Tibial artery (tissue), 4 donors: ENCODE measurements around the gene TKT.

Experiments
- DNase-seq, 2 donors: peaks; one replicate each; pipeline ENCODE4 v3.0.0-alpha.2; 2019
- H3K27ac ChIP-seq, 2 donors: fragments of 200-600 bp; sonication (generic) in 1 of 2; 1 replicate in 1 of 2; 2 replicates in 1 of 2; pipeline ENCODE4 v1.5.1; 2018 to 2019; ENCODE audit warnings: mild to moderate bottlenecking in 1 of 2
- H3K27me3 ChIP-seq, 2 donors: fragments of 200-600 bp; sonication (generic) in 1 of 2; one replicate each; pipeline versions ENCODE4 v1.5.1 to v1.6.0; 2016 to 2019
- H3K36me3 ChIP-seq, 3 donors: fragments of 200-600 bp; sonication (generic) in 2 of 3; one replicate each; pipeline ENCODE4 v1.5.1; 2016 to 2019; ENCODE audit warnings: mild to moderate bottlenecking in 2 of 3
- H3K4me1 ChIP-seq, 4 donors: fragments of 200-600 bp; sonication (generic) in 2 of 4; 1 replicate in 3 of 4; 2 replicates in 1 of 4; pipeline ENCODE4 v1.5.1; 2016 to 2019
- H3K4me3 ChIP-seq, 2 donors: fragments of 200-600 bp; sonication (generic) in 1 of 2; 1 replicate in 1 of 2; 2 replicates in 1 of 2; pipeline ENCODE4 v1.5.1; 2018 to 2019; ENCODE audit warnings: mild to moderate bottlenecking in 2 of 2
- H3K9me3 ChIP-seq, 3 donors: fragments of 200-600 bp; sonication (generic) in 1 of 3; one replicate each; pipeline ENCODE4 v1.5.1; 2016 to 2019
- intact Hi-C: fragments of 100-400 bp; cut with DNase I; formaldehyde crosslinking; loops from one replicate; pipeline ENCODE4 v1.15.0; 2023; ENCODE audit warnings: low total_unique reads
- TF ChIP-seq, protein P1 (sequence below), 2 experiments: fragments of 200-600 bp in 1 of 2; fragments of 450-650 bp in 1 of 2; IDR thresholded peaks; one replicate each; pipeline ENCODE4 v1.5.1; 2017 to 2019; ENCODE audit warnings: antibody characterized with exemption in 2 of 2, mild to moderate bottlenecking in 1 of 2, moderate library complexity in 1 of 2

TKT gene

DNA sequence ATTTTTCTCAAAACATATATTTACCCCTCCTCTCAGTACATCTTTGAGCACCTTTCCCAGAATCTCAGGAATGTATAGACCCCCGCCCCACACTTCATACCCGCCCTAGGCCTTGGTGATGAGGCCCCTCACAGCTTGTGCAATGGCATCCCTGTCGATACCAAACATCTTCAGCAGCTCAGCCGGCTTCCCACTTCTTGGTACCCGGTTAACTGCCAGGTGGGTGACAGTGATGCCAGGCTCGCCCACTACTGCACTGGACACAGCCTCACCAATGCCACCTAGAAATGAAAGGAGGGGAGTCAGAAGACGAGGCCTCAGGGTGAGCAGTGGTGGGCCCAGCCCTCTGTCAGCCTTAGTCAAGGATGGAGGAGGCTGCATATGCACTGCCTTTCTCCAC, 30.2 kb downstream of the TKT start:
- intact Hi-C loops = no loop called here
- no peak overlapping the region for H3K4me3 ChIP-seq
- H3K27ac ChIP-seq = no peak overlapping the region
- no peaks in the 10 kb centered on the region for H3K27me3 ChIP-seq
- no peaks in the 10 kb centered on the region for H3K4me1 ChIP-seq
- no peak for DNase-seq
- TF ChIP-seq, protein P1, sequence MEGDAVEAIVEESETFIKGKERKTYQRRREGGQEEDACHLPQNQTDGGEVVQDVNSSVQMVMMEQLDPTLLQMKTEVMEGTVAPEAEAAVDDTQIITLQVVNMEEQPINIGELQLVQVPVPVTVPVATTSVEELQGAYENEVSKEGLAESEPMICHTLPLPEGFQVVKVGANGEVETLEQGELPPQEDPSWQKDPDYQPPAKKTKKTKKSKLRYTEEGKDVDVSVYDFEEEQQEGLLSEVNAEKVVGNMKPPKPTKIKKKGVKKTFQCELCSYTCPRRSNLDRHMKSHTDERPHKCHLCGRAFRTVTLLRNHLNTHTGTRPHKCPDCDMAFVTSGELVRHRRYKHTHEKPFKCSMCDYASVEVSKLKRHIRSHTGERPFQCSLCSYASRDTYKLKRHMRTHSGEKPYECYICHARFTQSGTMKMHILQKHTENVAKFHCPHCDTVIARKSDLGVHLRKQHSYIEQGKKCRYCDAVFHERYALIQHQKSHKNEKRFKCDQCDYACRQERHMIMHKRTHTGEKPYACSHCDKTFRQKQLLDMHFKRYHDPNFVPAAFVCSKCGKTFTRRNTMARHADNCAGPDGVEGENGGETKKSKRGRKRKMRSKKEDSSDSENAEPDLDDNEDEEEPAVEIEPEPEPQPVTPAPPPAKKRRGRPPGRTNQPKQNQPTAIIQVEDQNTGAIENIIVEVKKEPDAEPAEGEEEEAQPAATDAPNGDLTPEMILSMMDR (IDR thresholded peaks at IDR 0.05) = no peak
- H3K9me3 ChIP-seq = no peaks in the 10 kb centered on the region
- peaks cover 67 to 82% (median 72%) of the 10 kb centered on the region in 3 donors for H3K36me3 ChIP-seq

GRCh38 chr3:53225181-53225580, 30.6 kb downstream of the TKT start:
- peaks cover 62 to 78% (median 67%) of the 10 kb centered on the region in 3 donors for H3K36me3 ChIP-seq
- no peaks in the 10 kb centered on the region for H3K9me3 ChIP-seq
- H3K4me3 ChIP-seq = no peak overlapping the region
- TF ChIP-seq, protein P1 (IDR thresholded peaks at IDR 0.05) = no peak
- no peaks in the 10 kb centered on the region for H3K4me1 ChIP-seq
- H3K27me3 ChIP-seq = no peaks in the 10 kb centered on the region
- no peak for DNase-seq
- intact Hi-C loops = no loop called here
- no peak overlapping the region for H3K27ac ChIP-seq

- Histone ChIP-seq H3K27me3 (no peaks in the 10 kb centered on the region), H3K27ac (no peak overlapping the region), H3K4me3 (no peak overlapping the region), H3K9me3 (no peaks in the 10 kb centered on the region), H3K36me3 (peaks cover 56 to 71% (median 61%) of the 10 kb centered on the region in 3 donors), H3K4me1 (no peaks in the 10 kb centered on the region)
- intact Hi-C loops = loop anchor here (5.0 kb wide), 1 partner anchor 483 kb away; no protein-coding TSS in a partner anchor
- no peak for DNase-seq
- TF ChIP-seq, protein P1 (IDR thresholded peaks at IDR 0.05) = no peak
Observed at GRCh38 chr3:53224536-53224935, 31.3 kb downstream of the TKT start.

DNA sequence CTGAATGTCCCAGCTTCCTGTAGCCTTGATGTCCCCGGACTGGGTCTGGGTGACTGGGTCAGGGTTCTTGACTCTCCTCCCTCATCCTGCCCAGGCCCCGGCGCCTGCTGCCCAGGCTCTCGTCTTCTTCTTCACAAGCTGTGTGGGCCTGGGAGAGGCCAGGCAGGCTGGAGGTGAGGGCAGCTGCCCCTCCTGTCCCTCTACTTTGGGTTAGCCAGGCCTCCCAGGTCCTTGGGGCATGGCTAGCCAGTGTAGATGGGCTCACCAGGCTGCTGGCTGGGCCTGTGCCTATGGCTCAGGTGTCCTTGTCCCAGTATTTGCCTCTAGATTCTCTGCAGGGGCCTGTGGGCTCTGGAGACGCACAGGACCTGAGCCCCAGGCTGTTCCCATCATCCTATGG, 31.8 kb downstream of the TKT start:
- Histone ChIP-seq H3K9me3 (no peaks in the 10 kb centered on the region), H3K27me3 (no peaks in the 10 kb centered on the region), H3K4me1 (no peaks in the 10 kb centered on the region), H3K36me3 (peaks cover 51 to 66% (median 56%) of the 10 kb centered on the region in 3 donors), H3K4me3 (no peak overlapping the region), H3K27ac (no peak overlapping the region)
- TF ChIP-seq, protein P1 (IDR thresholded peaks at IDR 0.05) = no peak
- intact Hi-C loops = loop anchor here (5.0 kb wide), 1 partner anchor 483 kb away; no protein-coding TSS in a partner anchor
- no peak for DNase-seq

DNA sequence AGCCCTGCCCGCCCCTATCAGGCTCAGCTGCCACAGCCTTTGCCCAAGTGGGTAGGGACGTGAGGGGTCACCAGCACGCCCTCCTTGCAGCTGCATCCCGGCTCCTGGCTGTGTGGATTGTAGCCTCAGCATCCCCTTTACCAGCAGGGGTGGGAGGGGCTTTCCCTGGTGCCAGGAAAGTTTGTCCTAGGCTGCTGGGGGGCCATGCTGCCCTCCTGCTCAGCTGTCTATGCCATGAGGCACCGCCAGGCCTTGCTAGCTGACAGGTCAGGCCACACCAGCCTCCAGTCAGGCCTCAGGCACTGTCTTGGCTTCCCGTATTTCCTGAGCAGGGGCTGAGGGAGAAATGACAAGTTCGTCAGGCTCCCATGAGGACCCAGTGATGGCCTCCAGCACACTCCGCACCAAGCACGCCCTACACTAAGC, 32.3 kb downstream of the TKT start:
- Histone ChIP-seq H3K4me1 (no peaks in the 10 kb centered on the region), H3K27ac (no peak overlapping the region), H3K36me3 (peaks cover 46 to 61% (median 51%) of the 10 kb centered on the region in 3 donors), H3K9me3 (no peaks in the 10 kb centered on the region), H3K4me3 (no peak overlapping the region), H3K27me3 (no peaks in the 10 kb centered on the region)
- TF ChIP-seq, protein P1 (IDR thresholded peaks at IDR 0.05) = no peak
- no peak for DNase-seq
- intact Hi-C loops = loop anchor here (5.0 kb wide), 1 partner anchor 484 kb away; no protein-coding TSS in a partner anchor

GRCh38 chr3:53223025-53223424, 32.8 kb downstream of the TKT start:
- no peak overlapping the region for H3K4me3 ChIP-seq
- DNase-seq = no peak
- H3K27me3 ChIP-seq = no peaks in the 10 kb centered on the region
- H3K4me1 ChIP-seq = no peaks in the 10 kb centered on the region
- intact Hi-C loops = loop anchor here (5.0 kb wide), 1 partner anchor 484 kb away; no protein-coding TSS in a partner anchor
- H3K9me3 ChIP-seq = no peaks in the 10 kb centered on the region
- H3K27ac ChIP-seq = no peak overlapping the region
- TF ChIP-seq, protein P1 (IDR thresholded peaks at IDR 0.05) = no peak
- peaks cover 41 to 56% (median 46%) of the 10 kb centered on the region in 3 donors for H3K36me3 ChIP-seq
